Activated T-helper 1 cell treated with anti-CD3 and anti-CD28 coated beads, Interleukin-2, amount 50 U/mL, for 16 hours (primary cell): ENCODE measurements around the gene RCL1.
"Not testable (repeated sequence)": the region's sequence is repeated elsewhere in the genome, so short reads cannot be mapped to it uniquely, and the experiment has no call there.

Experiments used
- DNase-seq, 2 donors: peaks; one replicate each; pipeline ENCODE4 v3.0.0-alpha.2; 2020; ENCODE audit warnings: low read depth in 1 of 2, low spot score in 1 of 2

RCL1 gene

DNA sequence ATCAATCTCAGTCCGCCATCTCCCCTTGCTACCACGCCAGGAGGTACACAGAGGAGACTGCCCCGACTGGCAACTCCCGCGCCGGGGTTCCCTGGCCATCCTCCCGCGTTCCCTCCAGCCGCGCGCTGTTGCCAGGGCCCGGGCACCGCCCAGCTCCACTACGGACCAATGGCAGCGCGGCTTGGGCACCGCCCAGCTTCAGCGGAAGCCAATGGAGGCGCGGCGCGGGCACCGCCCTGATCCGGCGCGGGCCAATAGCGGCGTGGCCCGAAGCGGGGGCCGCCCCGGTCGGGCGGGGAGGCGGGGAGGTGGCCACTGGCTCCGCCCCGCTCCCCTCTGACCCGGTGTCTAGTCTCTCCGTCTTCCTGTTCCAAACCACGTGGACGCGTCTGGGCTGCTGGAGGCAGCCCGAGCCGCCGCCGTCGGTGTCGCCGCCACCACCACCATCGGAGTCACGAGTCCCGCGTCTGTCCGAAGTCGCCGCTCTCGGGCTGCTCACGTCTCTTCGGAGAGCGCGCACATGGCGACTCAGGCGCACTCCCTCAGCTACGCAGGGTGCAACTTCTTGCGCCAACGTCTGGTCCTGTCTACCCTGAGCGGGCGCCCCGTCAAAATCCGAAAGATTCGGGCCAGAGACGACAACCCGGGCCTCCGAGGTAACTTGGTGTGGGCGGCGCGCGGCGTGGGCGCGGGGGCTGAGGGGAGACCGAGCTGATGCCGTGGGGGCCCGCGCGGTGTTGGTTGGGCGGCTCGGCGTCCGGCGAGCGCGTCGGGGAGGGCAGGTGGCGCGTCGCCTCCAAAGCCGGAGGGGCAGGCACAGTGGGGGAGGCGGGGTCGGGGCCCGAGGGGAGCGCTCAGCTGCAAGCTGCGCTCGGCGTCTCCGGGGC is at the start of gene RCL1:
TSS of gene RCL1 (plus strand) at position 373 of the 887 bp plus-strand sequence. CDS start at position 521, 148 bp downstream.
- DNase-seq, result peak; percentile 91 to 97

- no peak for DNase-seq
Observed at GRCh38 chr9:4743131-4743875, 49.4 kb upstream of the RCL1 start.

DNA sequence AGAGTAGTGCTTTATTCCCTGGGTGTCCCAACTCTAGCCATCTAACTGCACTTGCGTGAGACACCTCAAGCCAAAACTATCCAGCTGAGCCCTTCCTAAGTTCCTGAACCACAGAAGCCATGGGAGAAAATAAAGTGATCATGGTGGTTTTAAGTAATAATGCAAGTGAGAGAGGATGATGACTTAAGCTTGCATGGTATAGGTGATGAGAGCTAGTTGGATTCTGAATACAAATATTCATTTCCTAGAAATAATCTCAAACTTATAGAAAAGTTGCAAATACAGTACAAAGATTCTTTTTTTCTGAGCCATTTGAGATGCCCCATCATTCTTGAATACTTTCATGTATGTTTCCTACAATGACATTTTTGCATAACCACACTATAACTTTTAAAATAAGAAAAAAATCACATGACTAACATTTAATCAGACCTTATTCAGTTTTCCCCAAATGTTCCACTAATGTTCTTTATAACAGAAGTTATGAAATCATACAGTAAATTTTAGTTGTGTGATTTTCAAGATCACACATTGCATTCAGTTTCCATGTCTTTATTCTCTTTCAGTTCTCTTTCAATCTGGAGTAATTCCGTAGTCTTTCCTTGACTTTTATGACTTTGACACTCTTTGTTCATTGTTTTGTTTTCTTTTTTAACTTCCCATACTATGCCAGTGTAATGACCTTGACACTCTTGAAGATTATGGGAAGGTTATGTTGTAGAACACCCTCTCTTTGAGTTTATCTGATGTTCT is 46.3 kb upstream of the RCL1 start:
- DNase-seq, result no peak

DNA sequence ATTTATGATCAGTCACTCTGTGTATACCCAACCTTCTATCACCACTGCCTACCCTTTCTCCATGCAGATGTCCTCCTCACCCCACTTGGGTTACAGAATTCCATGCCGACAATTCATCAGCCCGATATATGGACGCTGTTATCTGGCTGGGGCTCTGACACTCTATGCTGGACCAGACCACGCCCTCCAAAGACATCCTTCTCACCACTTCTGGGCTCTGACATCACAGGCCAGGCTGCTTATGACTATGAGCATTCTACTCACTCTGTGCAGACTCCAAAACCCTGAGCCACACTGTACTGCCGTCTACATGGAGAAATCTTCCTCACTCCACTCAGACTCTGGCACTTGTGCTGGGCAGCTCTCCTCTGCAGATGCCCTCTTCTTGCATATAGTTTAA is 44.1 kb upstream of the RCL1 start:
- DNase-seq, result no peak

DNA sequence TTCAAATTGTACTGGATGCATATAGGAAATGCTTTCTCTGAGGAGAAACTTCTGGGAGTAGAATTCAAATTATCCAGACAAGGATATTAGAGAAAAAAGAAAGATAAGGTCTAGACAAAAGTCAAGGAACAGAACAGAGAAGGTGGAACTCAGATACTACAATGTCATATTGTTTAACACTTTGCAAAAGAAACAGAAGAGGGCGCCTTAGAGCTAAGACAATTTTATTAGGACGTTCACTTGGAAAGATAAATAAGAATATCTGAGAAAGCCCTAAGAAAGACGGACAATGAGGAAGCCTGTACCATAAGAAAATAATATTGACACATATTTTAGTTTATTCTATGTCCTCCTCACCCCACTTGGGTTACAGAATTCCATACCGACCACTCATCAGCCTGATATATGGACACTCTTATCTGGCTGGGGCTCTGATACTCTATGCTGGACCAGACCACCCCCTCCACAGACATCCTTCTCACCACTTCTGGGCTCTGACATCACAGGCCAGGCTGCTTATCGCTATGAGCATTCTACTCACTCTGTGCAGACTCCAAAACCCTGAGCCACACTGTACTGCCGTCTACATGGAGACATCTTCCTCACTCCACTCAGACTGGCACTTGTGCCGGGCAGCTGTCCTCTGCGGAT is 42.6 kb upstream of the RCL1 start:
- no peak for DNase-seq

GRCh38 chr9:4754530-4754929 is 38.2 kb upstream of the RCL1 start:
- DNase-seq, result not testable (repeated sequence)

- DNase-seq, result no peak
Observed at GRCh38 chr9:4755026-4755609, 37.6 kb upstream of the RCL1 start.

DNA sequence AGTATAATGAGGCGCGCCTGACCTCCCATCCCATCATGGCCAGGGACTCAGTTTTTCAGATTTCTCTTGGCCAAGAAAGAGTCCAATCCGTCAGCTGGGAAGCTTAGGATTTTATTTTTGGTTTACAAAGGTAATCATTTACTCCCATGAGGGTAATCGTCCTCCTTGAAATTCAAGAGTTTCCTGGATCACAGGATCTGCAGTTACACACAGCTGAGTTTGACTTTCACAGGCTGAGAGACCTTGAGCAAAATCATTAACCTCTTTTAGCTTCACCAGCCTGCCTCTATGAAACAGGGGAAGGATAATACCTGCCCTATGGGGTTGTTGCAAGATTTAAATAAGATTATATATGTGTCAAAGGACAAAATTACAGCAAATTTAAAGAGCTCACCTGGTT is 36.3 kb upstream of the RCL1 start:
- DNase-seq, result no peak

DNA sequence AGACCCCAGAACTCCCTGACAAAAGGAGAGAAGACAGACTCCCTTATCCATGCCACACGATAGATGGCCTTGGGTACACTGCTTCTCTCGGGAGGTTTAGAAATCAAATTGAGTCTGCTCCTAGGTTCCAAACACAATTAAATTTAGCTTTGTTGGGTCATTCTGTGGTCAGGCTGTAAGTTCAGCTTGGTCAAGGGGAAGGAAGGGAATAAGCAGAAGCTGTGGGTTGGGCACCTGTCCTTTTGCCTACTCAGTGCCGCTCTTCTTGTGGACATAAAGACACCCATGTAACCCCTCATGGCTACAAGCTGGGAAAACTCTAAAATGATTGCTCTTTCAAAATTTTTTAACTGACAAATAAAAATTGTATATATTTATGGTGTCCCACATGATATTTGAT is 32.6 kb upstream of the RCL1 start:
- no peak for DNase-seq

- DNase-seq, result peak; percentile 60 to 66
Observed at GRCh38 chr9:4762108-4762885, 30.4 kb upstream of the RCL1 start.

GRCh38 chr9:4762886-4763541 is 29.7 kb upstream of the RCL1 start:
- no peak for DNase-seq

- DNase-seq, result no peak
Observed at GRCh38 chr9:4764033-4764432, 28.7 kb upstream of the RCL1 start.

DNA sequence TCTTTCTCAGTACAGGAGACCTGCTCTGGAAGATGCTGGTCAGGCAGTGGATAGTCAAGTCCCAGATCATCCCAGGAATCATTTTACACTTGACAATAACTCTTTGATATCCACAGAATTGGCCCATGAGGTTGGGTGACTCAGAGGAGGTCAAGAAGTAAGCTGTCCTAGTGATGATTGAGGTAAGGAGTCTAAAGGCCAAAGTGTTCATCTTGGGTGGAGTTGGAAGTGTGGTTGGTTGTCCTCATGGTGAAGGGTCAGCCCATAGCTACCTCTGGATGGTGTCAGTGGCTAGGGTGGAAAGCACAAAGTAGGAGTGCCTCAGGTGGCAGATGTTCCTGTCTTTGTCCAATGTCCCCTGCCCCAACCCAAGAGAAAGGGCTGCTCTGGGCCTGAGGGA is 24.1 kb upstream of the RCL1 start:
- no peak for DNase-seq

DNA sequence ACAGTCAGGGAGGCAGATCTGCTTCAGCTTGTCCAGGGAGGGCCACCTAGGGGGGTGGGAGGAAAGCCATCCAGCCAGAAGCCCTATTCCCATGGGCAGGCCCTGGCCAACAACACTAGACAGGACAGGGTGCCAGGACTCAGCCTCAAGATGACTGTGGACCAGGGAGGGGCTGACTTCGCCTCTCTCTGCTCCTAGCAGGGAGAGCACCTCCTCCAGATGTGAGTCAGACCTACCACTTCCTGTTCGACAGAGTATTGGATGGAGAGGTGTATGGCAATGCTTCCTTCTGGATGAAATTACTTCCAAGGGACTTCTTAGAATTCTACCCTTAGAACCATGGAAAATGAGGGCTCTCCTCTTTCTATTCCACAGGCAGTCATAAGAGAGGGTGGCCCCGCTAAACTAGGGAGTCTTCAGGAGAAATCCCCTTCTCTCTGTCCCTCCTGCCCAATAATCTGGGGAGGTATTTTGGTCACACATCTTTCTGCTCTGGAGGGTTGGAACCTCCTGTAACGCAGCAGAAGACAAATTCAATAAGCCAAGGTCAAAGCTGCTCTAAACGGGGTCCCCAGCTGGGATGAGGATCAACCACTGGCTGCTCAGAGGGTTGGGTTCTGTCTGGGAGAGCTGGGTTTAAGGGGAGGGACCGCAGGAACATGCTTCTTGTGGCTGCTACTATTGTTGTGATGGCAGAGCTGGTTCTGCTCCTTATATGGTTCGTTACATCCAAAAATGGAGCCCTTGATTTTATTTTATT is 23.2 kb upstream of the RCL1 start:
- no peak for DNase-seq

DNA sequence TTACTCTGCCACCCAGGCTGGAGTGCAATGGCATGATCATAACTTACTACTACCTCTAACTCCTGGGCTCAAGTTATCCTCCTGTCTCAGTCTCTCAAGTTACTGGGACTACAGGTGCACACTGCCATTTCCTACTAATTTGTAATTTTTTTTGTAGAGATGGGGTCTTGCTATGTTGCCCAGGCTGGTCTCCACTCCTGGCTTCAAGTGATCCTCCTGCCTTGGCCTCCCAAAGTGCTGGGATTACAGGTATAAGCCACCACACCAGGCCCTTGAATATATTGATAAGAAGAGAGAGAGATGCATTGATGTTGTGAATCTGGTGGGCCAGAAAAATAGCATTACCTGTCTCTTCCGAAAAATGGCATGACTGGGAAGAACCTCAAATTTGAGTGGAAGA is 21.0 kb upstream of the RCL1 start:
- no peak for DNase-seq

DNA sequence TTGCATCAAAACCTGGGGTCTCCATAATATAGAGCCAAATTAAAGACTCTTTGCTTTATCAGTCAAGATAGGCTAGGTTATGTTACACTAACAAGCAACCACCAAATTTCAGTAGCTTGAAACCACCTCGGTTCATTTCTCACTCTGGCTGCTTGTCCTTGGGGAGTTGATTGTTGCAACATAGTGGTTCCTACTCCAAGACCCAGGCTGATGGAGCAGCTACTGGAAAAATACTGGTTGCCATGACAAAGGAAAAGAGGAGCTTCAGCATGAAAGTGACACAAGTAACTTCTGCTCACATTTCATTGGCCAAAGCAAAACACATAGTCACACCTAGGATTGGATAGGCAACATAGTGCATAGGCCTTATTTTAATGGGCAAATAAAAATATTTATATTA is 18.5 kb upstream of the RCL1 start:
- DNase-seq, result no peak

- not testable (repeated sequence) for DNase-seq
Observed at GRCh38 chr9:4774958-4775357, 17.8 kb upstream of the RCL1 start.

DNA sequence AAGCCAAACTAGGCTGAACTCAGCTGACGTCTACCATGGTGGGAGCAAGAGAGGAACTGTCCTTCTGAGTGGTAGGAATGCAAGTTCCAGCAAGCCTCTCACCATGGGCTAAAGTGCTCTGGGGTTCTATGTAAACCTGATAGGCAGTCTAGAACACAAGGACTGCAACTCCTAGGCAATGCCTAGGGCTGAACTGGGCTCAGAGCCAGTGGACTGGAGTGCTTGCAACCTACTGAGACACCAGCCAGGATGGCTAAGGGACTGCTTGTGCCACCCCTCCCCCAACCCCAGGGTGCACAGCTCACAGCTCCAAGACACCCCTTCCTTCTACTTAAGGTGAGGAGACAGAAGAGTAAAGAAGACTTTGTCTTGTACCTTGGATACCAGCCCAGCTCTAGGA is 12.1 kb upstream of the RCL1 start:
- DNase-seq, result no peak

GRCh38 chr9:4781408-4781807 is 11.3 kb upstream of the RCL1 start:
- no peak for DNase-seq
